Activated CD4-positive, alpha-beta memory T cell treated with anti-CD3 and anti-CD28 coated beads for 36 hours (primary cell): Measurements from ENCODE around the gene ROR1. TPM values are rescaled to one million over a fixed set of nuclear protein-coding genes. Genes with fewer than 3 reads are reported as not detected.

Experiments used
- CTCF ChIA-PET: fragments of 350-600 bp; sonication (Branson Sonifier 250); formaldehyde crosslinking; loops from one replicate; lab custom pipeline; 2021; ENCODE audit warnings: antibody characterized with exemption, inconsistent platforms; lab: Charles Lee
- POLR2A ChIA-PET: fragments of 350-600 bp; sonication (Branson Sonifier 250); formaldehyde crosslinking; loops from one replicate; lab custom pipeline; 2021; ENCODE audit warnings: antibody characterized with exemption; lab: Charles Lee
- DNase-seq: peaks from one replicate; pipeline ENCODE4 v3.0.0-alpha.2; 2020
- H3K27ac Mint-ChIP-seq: one replicate; pipeline ENCODE4 v1.8.0; 2021; ENCODE audit warnings: mixed read lengths
- H3K27me3 Mint-ChIP-seq: one replicate; pipeline ENCODE4 v1.8.0; 2021; ENCODE audit warnings: mixed read lengths
- H3K36me3 Mint-ChIP-seq: one replicate; pipeline ENCODE4 v1.8.0; 2021; ENCODE audit warnings: mixed read lengths
- H3K4me1 Mint-ChIP-seq: one replicate; pipeline ENCODE4 v1.8.0; 2021; ENCODE audit warnings: low read depth, mixed read lengths
- H3K4me3 Mint-ChIP-seq: one replicate; pipeline ENCODE4 v1.8.0; 2021; ENCODE audit warnings: mild to moderate bottlenecking, mixed read lengths
- H3K9me3 Mint-ChIP-seq: one replicate; pipeline ENCODE4 v1.8.0; 2021; ENCODE audit warnings: mixed read lengths
- intact Hi-C: fragments of 100-400 bp; cut with micrococcal nuclease; formaldehyde crosslinking; loops from one replicate; pipeline ENCODE4 v1.15.1; 2023
- total RNA-seq, 2 experiments: library from RNA; stranded (reverse); gene quantifications; one replicate each; pipeline ENCODE4 v1.2.3, GENCODE V29; 2021

The ROR1 gene
- total RNA-seq, 2 experiments from 2014 or later = 0.10 to 0.12 TPM

DNA sequence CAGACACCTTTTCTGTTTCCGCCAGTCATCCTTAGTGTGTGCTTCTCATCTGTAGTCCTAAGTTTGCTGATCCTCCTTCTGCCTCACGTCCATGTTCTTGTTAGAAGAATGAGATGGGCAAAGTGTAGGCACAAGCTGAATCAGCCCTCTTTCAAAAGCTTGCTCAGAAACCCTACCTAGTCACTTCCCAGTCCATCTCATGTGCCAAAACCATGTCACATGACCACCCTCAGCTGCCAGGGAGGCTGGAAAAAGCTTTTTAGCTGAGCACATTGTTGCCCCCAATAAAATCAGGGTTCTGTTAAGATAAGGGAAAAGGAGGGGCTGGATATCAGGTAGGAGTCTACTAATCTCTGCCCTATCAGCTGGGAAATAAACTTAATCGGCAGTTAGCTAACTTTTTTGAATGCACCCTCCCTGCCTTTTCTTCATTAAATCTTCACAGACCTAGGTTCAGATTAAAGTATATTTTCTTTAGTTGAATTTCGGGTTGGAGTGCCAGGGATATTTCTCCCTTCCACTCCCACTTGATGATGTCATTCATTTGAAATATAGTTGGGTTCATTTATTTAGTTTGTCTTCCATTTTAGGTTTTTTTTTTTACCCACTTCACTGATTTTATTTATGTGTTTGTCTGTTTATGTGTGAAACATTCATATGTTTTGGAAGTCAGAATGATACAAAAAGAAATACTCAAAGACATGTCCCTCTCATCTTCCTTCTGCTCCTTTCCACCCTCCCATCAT lies 129.2 kb downstream of the ROR1 start:
- H3K4me3 Mint-ChIP-seq = no peak overlapping the region
- H3K27me3 Mint-ChIP-seq = no peaks in the 10 kb centered on the region
- ChIA-PET CTCF (no interaction called here), POLR2A (no interaction called here)
- H3K4me1 Mint-ChIP-seq = no peaks in the 10 kb centered on the region
- H3K9me3 Mint-ChIP-seq = no peaks in the 10 kb centered on the region
- no peak overlapping the region for H3K27ac Mint-ChIP-seq
- DNase-seq = no peak
- H3K36me3 Mint-ChIP-seq = no peaks in the 10 kb centered on the region
- intact Hi-C loops = no loop called here

DNA sequence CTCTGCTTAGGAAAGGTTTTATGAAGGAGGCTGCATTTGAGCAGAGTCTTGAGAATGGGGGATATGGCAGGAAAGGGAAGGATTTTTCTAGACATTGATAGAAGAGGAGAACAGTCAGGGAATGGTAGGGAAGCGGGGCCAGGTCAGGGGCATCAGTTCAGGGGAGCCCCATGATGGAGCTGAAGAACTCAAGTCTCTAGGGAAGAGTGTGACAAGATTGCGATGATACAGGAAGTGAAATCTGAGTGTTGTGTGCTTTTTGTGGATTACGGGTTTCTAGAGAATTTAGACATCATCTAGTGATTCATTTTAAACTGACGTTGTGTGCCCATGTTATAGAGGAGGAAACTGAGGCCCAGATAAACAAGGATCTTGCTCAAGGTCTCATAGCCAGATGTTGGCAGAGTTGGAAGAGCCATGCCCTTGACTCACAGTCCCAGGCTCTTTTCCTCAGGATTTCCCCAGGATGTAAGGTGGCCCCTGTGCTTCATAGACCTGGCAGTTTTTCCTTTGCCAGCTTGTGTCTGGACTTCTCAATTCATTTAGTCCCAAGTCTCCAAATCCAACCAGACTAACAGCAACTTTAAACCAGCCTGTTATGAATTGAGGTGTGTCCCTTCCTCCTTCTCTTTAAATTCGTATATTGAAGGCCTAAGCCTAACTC lies 130.3 kb downstream of the ROR1 start:
- no peaks in the 10 kb centered on the region for H3K27me3 Mint-ChIP-seq
- no peak overlapping the region for H3K27ac Mint-ChIP-seq
- no peaks in the 10 kb centered on the region for H3K36me3 Mint-ChIP-seq
- no peak overlapping the region for H3K4me3 Mint-ChIP-seq
- no peaks in the 10 kb centered on the region for H3K9me3 Mint-ChIP-seq
- no peaks in the 10 kb centered on the region for H3K4me1 Mint-ChIP-seq
- intact Hi-C loops = no loop called here
- ChIA-PET POLR2A (no interaction called here), CTCF (interaction anchor here (1.4 kb wide), 1 partner anchor 14 kb away, joined by 3 read pairs; no protein-coding TSS in a partner anchor)
- no peak for DNase-seq

DNA sequence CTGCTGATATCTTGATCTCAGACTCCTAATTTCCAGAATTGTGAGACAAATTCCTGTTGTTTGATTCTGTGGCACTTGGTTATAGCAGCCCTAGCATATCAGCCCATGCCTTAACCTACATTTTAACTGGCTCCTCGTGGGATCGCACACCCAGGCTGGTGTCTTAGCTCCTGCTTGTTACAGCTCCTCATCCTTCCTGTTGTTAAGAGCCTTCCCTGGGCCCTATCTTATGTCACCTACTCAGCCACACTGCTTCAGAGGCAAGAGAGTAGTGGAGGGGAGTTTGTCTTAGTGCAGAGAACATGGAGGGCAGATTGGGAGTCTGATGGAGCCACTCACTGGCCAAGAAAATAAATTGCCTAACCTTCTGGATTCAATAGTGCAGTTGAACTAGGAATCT lies 131.0 kb downstream of the ROR1 start:
- Mint-ChIP-seq H3K9me3 (no peaks in the 10 kb centered on the region), H3K4me3 (no peak overlapping the region), H3K27me3 (no peaks in the 10 kb centered on the region), H3K4me1 (no peaks in the 10 kb centered on the region), H3K27ac (no peak overlapping the region), H3K36me3 (no peaks in the 10 kb centered on the region)
- CTCF ChIA-PET = interaction anchor here (1.4 kb wide), 1 partner anchor 14 kb away, joined by 3 read pairs; no protein-coding TSS in a partner anchor
- POLR2A ChIA-PET = no interaction called here
- DNase-seq = no peak
- intact Hi-C loops = no loop called here

DNA sequence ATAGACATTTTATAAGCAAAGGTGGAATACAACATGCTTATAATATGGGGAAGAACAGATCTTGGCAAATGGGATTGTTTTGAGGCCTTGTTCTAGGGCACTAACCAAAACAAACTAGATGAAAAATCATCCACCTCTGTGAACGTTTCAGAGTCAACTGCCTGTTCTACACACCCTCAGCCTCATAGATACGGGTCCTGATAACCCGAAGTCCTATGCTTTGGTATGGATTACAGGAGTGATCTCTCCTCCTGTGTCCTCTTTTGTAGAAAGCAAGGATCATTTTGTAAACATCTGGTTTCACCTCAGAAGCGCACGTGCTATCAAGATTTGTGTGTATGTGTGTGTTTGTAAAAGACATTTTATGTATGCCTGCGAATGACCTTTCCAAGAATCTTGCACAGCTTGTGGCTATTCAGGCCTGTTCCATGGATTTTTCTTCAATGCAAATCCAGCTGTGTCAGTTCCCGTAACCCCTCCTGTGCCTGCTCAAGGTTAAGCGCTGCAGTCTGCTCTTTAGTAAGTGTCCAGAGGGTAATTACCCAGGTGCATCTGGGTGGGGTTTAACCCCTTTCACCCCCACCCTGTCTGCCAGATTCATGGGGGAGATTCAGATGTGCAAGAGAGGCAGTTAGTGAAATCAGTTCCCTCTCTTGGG lies 132.4 kb downstream of the ROR1 start:
- Mint-ChIP-seq H3K9me3 (no peaks in the 10 kb centered on the region), H3K4me3 (no peak overlapping the region), H3K27ac (no peak overlapping the region), H3K4me1 (no peaks in the 10 kb centered on the region), H3K27me3 (no peaks in the 10 kb centered on the region), H3K36me3 (no peaks in the 10 kb centered on the region)
- intact Hi-C loops = no loop called here
- POLR2A ChIA-PET = no interaction called here
- DNase-seq = no peak
- CTCF ChIA-PET = interaction anchor here (0.6 to 0.8 kb wide), 2 partner anchors 204 to 231 kb away, joined by 3 read pairs; no protein-coding TSS in a partner anchor

DNA sequence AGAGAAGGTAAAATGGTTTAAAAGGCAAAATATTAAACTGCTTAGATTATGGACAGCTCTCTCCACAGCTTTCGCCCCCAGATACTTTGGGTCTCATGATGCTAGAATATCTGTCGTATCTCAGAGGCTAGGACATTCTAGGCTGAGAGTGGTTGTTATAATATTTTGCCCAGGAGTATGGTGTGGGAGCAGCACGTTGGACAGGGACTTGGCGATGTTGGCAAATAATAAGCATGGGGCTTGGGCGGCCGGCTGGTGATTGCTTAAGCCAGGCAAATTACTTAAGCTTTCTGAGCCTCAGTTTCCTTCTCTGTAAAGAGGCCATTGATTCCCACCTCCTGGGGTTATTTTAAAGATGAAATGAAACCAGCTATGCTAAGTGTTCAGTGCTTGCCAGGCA lies 133.2 kb downstream of the ROR1 start:
- Mint-ChIP-seq H3K4me1 (no peaks in the 10 kb centered on the region), H3K36me3 (no peaks in the 10 kb centered on the region), H3K9me3 (no peaks in the 10 kb centered on the region), H3K27ac (no peak overlapping the region), H3K4me3 (no peak overlapping the region), H3K27me3 (no peaks in the 10 kb centered on the region)
- ChIA-PET POLR2A (no interaction called here), CTCF (no interaction called here)
- intact Hi-C loops = no loop called here
- DNase-seq = no peak

DNA sequence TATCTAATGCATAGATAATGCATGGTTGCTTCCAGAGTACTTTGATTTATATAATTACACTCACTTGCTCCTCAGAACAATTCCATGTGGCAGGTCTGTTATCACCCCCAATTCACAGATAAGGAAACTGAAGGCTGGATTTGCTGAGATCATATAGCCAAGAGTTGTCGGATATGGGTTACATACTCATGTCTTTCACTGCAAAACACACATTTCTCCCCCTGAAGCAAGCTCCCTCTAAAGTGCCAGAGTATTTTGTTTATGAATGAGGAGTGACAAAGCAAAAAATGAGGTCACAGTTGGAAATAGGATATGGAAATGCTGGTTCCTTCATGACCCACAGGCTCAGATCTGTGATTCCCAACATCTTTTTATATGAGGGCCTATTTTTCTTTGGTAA lies 134.2 kb downstream of the ROR1 start:
- Mint-ChIP-seq H3K9me3 (no peaks in the 10 kb centered on the region), H3K4me1 (no peaks in the 10 kb centered on the region), H3K36me3 (no peaks in the 10 kb centered on the region), H3K4me3 (no peak overlapping the region), H3K27me3 (peaks cover 5% of the 10 kb centered on the region), H3K27ac (no peak overlapping the region)
- POLR2A ChIA-PET = no interaction called here
- intact Hi-C loops = no loop called here
- DNase-seq = no peak
- CTCF ChIA-PET = no interaction called here

DNA sequence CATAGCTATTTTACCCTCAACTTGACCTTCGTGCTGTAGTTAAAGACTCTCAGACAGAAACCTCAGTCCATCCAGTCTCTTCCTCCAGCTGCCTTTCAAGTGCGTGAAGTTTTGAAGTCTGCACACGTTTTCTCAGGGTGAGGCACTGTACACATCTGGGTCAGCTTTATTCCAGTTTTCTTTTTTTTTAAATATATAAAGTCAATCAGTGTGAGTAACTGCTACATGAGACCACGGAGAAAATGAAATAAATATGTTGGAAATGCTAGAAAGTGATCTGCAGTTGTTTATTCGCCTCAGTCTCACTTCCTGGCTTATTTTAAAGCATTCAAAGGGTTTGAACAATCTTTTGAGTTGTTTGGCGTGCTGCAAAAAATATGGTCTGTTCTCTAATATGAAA lies 135.7 kb downstream of the ROR1 start:
- Mint-ChIP-seq H3K9me3 (no peaks in the 10 kb centered on the region), H3K27ac (no peak overlapping the region), H3K36me3 (no peaks in the 10 kb centered on the region), H3K4me1 (no peaks in the 10 kb centered on the region), H3K4me3 (no peak overlapping the region), H3K27me3 (peaks cover 5% of the 10 kb centered on the region)
- no peak for DNase-seq
- POLR2A ChIA-PET = no interaction called here
- intact Hi-C loops = no loop called here
- CTCF ChIA-PET = no interaction called here

DNA sequence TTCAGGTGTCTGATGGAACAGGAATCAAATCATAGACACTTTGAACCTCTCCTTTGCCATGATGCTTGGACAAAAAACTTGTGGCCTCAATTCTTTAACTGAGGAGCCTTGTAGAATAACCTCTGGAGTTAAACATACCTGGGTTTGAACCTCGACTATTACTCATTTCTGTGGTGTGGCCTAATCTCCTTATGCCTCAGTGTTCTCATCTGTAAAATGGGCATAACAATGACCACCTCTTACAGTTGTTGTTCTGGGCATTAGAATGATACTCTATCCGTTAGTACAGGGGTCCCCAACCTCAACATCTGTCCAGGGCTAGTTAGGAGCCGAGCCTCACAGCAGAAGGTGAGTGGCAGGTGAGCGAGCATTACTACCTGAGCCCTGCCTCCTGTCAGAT lies 137.2 kb downstream of the ROR1 start:
- intact Hi-C loops = no loop called here
- no peak overlapping the region for H3K4me3 Mint-ChIP-seq
- POLR2A ChIA-PET = no interaction called here
- no peak for DNase-seq
- H3K36me3 Mint-ChIP-seq = no peaks in the 10 kb centered on the region
- no peaks in the 10 kb centered on the region for H3K4me1 Mint-ChIP-seq
- no peak overlapping the region for H3K27ac Mint-ChIP-seq
- CTCF ChIA-PET = no interaction called here
- H3K9me3 Mint-ChIP-seq = no peaks in the 10 kb centered on the region
- peaks cover 5% of the 10 kb centered on the region for H3K27me3 Mint-ChIP-seq

DNA sequence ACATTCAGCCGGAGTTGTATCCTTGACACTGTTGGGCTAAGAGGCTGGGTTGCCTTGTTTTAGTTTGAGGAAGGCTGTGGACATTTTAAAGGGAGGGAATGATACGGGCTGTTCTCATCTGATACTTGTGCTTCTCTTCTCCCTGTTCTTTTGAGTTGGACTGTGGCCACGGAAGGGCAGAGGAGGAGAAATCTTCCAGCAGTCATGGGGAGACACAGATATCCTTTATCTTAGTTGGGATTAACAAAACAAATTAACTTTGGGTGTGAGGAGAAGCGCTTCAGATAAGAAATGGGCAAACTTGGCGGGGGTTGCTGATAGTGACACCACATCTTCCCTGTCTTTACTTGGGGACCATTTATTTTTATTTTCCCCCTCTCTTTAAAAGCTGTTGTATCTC lies 138.8 kb downstream of the ROR1 start:
- POLR2A ChIA-PET = no interaction called here
- CTCF ChIA-PET = interaction anchor here (0.7 kb wide), 1 partner anchor 16 kb away, joined by 3 read pairs; no protein-coding TSS in a partner anchor
- Mint-ChIP-seq H3K27ac (no peak overlapping the region), H3K4me1 (no peaks in the 10 kb centered on the region), H3K9me3 (no peaks in the 10 kb centered on the region), H3K27me3 (peaks cover 5% of the 10 kb centered on the region), H3K4me3 (no peak overlapping the region), H3K36me3 (no peaks in the 10 kb centered on the region)
- intact Hi-C loops = no loop called here
- DNase-seq = no peak

DNA sequence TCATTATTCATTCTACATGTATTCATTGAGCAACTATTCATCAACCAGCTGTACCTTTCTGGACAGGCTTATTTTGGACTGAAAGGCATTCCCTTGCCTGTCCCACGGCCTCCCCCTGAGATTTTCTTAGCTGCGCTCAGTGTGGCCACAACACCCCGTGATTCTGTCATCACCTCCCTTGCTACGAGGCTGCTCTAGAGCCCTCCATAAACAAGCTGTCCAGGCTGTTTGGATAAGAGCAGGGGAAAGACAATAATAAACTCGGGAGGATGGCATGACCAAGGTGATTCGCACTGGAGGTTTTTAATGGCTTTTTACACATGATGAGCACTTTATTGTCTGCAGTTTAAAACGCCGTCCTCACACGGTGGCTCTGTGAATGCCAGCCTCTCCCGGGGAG lies 139.7 kb downstream of the ROR1 start:
- Mint-ChIP-seq H3K27me3 (peaks cover 5% of the 10 kb centered on the region), H3K4me1 (no peaks in the 10 kb centered on the region), H3K27ac (no peak overlapping the region), H3K4me3 (no peak overlapping the region), H3K36me3 (no peaks in the 10 kb centered on the region), H3K9me3 (no peaks in the 10 kb centered on the region)
- intact Hi-C loops = no loop called here
- ChIA-PET POLR2A (no interaction called here), CTCF (interaction anchor here (0.7 kb wide), 1 partner anchor 17 kb away, joined by 3 read pairs; no protein-coding TSS in a partner anchor)
- no peak for DNase-seq

DNA sequence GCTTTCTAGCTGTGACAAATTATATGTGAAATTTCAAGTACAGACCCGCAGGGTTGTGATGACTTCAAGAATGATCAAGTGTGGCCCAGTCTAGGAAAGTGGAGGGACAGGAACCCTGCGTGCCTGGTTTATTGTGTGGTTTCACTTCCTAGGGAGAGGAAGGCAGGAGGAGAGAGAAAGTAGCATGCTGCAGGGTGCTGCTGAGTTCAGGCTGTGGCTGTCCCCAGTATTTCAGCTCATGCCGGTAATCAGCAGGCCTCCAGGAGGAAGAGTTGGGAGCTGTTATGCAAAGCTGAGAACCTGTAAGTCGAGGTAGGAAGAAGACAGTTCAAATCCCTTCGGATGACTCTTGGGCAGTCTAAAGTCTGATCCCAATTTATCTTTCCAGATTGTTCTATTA lies 140.4 kb downstream of the ROR1 start:
- DNase-seq = no peak
- Mint-ChIP-seq H3K4me3 (no peak overlapping the region), H3K27me3 (peaks cover 5% of the 10 kb centered on the region), H3K9me3 (no peaks in the 10 kb centered on the region), H3K36me3 (no peaks in the 10 kb centered on the region), H3K27ac (no peak overlapping the region), H3K4me1 (no peaks in the 10 kb centered on the region)
- CTCF ChIA-PET = no interaction called here
- POLR2A ChIA-PET = no interaction called here
- intact Hi-C loops = no loop called here

DNA sequence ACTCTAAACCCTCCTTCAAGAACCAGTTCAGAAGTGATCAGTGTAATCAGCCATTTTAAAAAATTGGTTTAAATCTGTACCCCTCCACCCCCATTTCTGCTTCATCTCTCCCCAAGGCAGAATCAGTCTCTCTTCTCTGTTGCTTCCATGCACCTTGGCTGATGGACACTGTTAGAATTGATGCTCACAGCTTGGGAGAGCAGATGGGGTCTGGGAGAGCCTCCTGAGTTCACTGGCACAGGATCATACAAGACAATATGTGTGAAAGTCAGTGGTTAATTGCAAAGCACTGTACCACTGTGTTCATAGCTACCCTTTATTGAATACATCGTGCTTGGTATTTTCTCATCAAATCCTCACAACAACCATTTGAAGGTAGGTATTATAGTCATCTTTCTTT lies 140.9 kb downstream of the ROR1 start:
- no peak for DNase-seq
- no peak overlapping the region for H3K4me3 Mint-ChIP-seq
- H3K9me3 Mint-ChIP-seq = no peaks in the 10 kb centered on the region

More for the DNA sequence above, 140.9 kb downstream of the ROR1 start:
- CTCF ChIA-PET = interaction anchor here (1.4 kb wide), 1 partner anchor 223 kb away, joined by 4 read pairs; no protein-coding TSS in a partner anchor
- Mint-ChIP-seq H3K36me3 (no peaks in the 10 kb centered on the region), H3K27me3 (peaks cover 6% of the 10 kb centered on the region), H3K27ac (no peak overlapping the region), H3K4me1 (no peaks in the 10 kb centered on the region)
- intact Hi-C loops = no loop called here
- POLR2A ChIA-PET = no interaction called here
